ENCODE results near the gene PPP4C.

- TF ChIP-seq CTCF (IDR thresholded peaks at IDR 0.05; ENCODE audit: insufficient read depth, low read length) (no peak), POLR2AphosphoS5 (IDR thresholded peaks at IDR 0.05; ENCODE audit: low read depth) (no peak), REST (IDR thresholded peaks at IDR 0.05; ENCODE audit: insufficient replicate concordance, low read depth) (no peak), SPI1 (IDR thresholded peaks at IDR 0.05; ENCODE audit: borderline replicate concordance, low read depth) (no peak), GABPA (IDR thresholded peaks at IDR 0.05; ENCODE audit: low read depth) (no peak)
These were observed 39.4 kb downstream of the PPP4C start for GRCh38 chr16:30115238-30115637.
